ENCODE results near the gene ZBTB7C.
"Not testable (repeated sequence)": the region's sequence is repeated elsewhere in the genome, so short reads cannot be mapped to it uniquely, and the experiment has no call there.

Gene ZBTB7C

GRCh38 chr18:48442761-48443160 lies 33.6 kb upstream of the ZBTB7C start:
- no peaks in the 10 kb centered on the region for H3K27me3 ChIP-seq

GRCh38 chr18:48441405-48441881 lies 32.3 kb upstream of the ZBTB7C start:
- peak overlapping the region; percentile 58 for H3K27ac ChIP-seq
- TF ChIP-seq Cebpa-rat (IDR thresholded peaks at IDR 0.05), result no peak
- no peaks in the 10 kb centered on the region for H3K36me3 ChIP-seq
- H3K9me3 ChIP-seq, result no peaks in the 10 kb centered on the region
- no peaks in the 10 kb centered on the region for H4K20me1 ChIP-seq
- no peaks in the 10 kb centered on the region for H3K27me3 ChIP-seq
- H3K4me2 ChIP-seq, result peak overlapping the region; percentile 96
- peaks cover 37% of the 10 kb centered on the region for H3K4me1 ChIP-seq
- H3K4me3 ChIP-seq, result peak overlapping the region; percentile 59
- peak overlapping the region; percentile 63 for H3K9ac ChIP-seq

More at GRCh38 chr18:48442761-48443160, 33.6 kb upstream of the ZBTB7C start:
- Histone ChIP-seq H4K20me1 (no peaks in the 10 kb centered on the region), H3K36me3 (no peaks in the 10 kb centered on the region), H3K9ac (peak overlapping the region; percentile 63; the same call in 1 of the 2 replicates), H3K4me1 (peaks cover 37% of the 10 kb centered on the region), H3K4me3 (no peak overlapping the region), H3K9me3 (no peaks in the 10 kb centered on the region), H3K4me2 (peak overlapping the region; percentile 96), H3K27ac (peak overlapping the region; percentile 58; the same call in 1 of the 2 replicates)
- no peak for TF ChIP-seq Cebpa-rat (IDR thresholded peaks at IDR 0.05)

GRCh38 chr18:48440924-48441323 lies 31.7 kb upstream of the ZBTB7C start:
- Histone ChIP-seq H3K27ac (peak overlapping the region; percentile 58), H3K4me2 (peak overlapping the region; percentile 96), H3K9ac (peak overlapping the region; percentile 63), H3K4me1 (peaks cover 37% of the 10 kb centered on the region), H3K36me3 (no peaks in the 10 kb centered on the region), H3K27me3 (no peaks in the 10 kb centered on the region), H4K20me1 (no peaks in the 10 kb centered on the region), H3K9me3 (no peaks in the 10 kb centered on the region), H3K4me3 (peak overlapping the region; percentile 59)
- TF ChIP-seq Cebpa-rat (IDR thresholded peaks at IDR 0.05), result no peak

GRCh38 chr18:48436907-48437306 lies 27.7 kb upstream of the ZBTB7C start:
- TF ChIP-seq Cebpa-rat (IDR thresholded peaks at IDR 0.05), result no peak
- no peaks in the 10 kb centered on the region for H3K36me3 ChIP-seq
- H3K4me2 ChIP-seq, result no peak overlapping the region
- peaks cover 22% of the 10 kb centered on the region for H3K4me1 ChIP-seq
- no peaks in the 10 kb centered on the region for H3K27me3 ChIP-seq
- H3K9ac ChIP-seq, result no peak overlapping the region
- no peaks in the 10 kb centered on the region for H4K20me1 ChIP-seq
- no peak overlapping the region for H3K4me3 ChIP-seq
- no peak overlapping the region for H3K27ac ChIP-seq
- H3K9me3 ChIP-seq, result no peaks in the 10 kb centered on the region

DNA sequence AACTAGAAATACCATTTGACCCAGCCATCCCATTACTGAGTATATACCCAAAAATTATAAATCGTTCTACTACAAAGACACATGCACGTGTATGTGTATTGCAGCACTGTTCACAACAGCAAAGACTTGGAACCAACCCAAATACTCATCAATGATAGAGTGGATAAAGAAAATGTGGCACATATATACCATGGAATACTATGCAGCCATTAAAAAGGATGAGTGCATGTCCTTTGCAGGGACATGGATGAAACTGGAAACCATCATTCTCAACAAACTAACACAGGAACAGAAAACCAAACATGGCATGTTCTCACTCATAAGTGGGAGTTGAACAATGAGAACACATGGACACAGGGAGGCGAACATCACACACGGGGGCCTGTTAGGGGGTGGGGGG lies 25.2 kb upstream of the ZBTB7C start:
- not testable (repeated sequence) for H3K36me3 ChIP-seq, H3K4me3 ChIP-seq, H3K9me3 ChIP-seq, H4K20me1 ChIP-seq, H3K4me1 ChIP-seq, H3K27ac ChIP-seq, H3K4me2 ChIP-seq, H3K27me3 ChIP-seq, H3K9ac ChIP-seq

- no peaks in the 10 kb centered on the region for H3K36me3 ChIP-seq
- no peak overlapping the region for H3K9ac ChIP-seq
- no peaks in the 10 kb centered on the region for H3K9me3 ChIP-seq
- H3K4me1 ChIP-seq, result no peaks in the 10 kb centered on the region
- no peaks in the 10 kb centered on the region for H4K20me1 ChIP-seq
- H3K27ac ChIP-seq, result no peak overlapping the region
- no peak overlapping the region for H3K4me3 ChIP-seq
- H3K27me3 ChIP-seq, result no peaks in the 10 kb centered on the region
- TF ChIP-seq Cebpa-rat (IDR thresholded peaks at IDR 0.05), result no peak
- no peak overlapping the region for H3K4me2 ChIP-seq
These were observed 24.4 kb upstream of the ZBTB7C start for GRCh38 chr18:48433541-48433940.

DNA sequence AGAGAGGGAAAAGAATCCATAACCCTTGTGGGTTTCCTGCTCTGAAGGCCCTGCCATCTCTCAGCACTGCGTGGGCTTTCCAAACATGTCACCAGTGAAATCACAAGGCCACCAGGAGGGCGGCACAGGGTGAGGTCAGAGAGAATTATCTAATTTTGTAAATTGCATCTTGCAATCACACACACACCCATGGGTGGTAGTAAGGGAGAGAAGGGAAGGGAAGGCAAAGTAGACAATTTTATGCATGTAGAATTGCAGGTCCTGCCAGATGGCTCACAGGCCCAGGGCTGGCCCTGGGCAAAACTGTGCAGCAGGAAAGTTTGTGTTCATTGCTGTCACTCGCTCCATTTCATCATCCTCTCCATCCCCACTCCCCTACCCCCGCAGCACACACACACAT lies 21.0 kb upstream of the ZBTB7C start:
- H4K20me1 ChIP-seq, result no peaks in the 10 kb centered on the region
- H3K4me1 ChIP-seq, result no peaks in the 10 kb centered on the region
- no peaks in the 10 kb centered on the region for H3K9me3 ChIP-seq
- no peak overlapping the region for H3K9ac ChIP-seq
- no peaks in the 10 kb centered on the region for H3K27me3 ChIP-seq
- no peak overlapping the region for H3K4me2 ChIP-seq
- no peak for TF ChIP-seq Cebpa-rat (IDR thresholded peaks at IDR 0.05)
- no peaks in the 10 kb centered on the region for H3K36me3 ChIP-seq
- H3K27ac ChIP-seq, result no peak overlapping the region
- no peak overlapping the region for H3K4me3 ChIP-seq

- TF ChIP-seq Cebpa-rat (IDR thresholded peaks at IDR 0.05), result peak; percentile 44; the same call in 1 of the 2 replicates
- Histone ChIP-seq H3K9ac (no peak overlapping the region), H3K4me2 (no peak overlapping the region), H3K36me3 (no peaks in the 10 kb centered on the region), H3K27ac (no peak overlapping the region), H3K27me3 (no peaks in the 10 kb centered on the region), H4K20me1 (no peaks in the 10 kb centered on the region), H3K4me3 (no peak overlapping the region), H3K4me1 (no peaks in the 10 kb centered on the region), H3K9me3 (no peaks in the 10 kb centered on the region)
These were observed 19.4 kb upstream of the ZBTB7C start for GRCh38 chr18:48428475-48429177.

DNA sequence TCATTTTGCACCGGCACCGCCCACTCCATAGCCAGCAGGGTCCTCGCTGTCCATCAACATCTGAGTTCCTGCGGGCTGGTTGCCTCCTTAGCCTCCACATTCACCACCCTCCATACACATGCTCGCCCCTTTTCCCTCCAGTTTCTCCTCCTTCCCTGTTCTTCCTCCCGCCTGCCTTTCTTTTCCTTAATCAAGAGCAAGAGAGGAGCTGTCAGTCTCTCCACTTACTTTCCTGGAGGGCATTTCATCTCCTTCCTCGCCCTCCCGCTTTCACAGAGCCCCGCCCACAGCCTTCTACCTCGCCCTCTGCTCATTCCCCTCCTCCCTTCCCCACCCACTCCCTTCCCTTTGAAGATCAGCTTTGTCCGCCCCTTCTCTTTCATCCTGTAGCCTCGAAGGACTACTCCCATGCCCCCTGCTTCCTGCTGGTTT lies 13.8 kb upstream of the ZBTB7C start:
- H3K4me1 ChIP-seq, result peaks cover 9% of the 10 kb centered on the region
- no peak overlapping the region for H3K4me2 ChIP-seq
- peaks cover 5% of the 10 kb centered on the region; the same call in 1 of the 2 replicates for H3K9me3 ChIP-seq
- H3K36me3 ChIP-seq, result no peaks in the 10 kb centered on the region
- no peak overlapping the region for H3K9ac ChIP-seq
- no peaks in the 10 kb centered on the region for H3K27me3 ChIP-seq
- no peak overlapping the region for H3K27ac ChIP-seq
- no peak for TF ChIP-seq Cebpa-rat (IDR thresholded peaks at IDR 0.05)
- no peaks in the 10 kb centered on the region for H4K20me1 ChIP-seq
- H3K4me3 ChIP-seq, result no peak overlapping the region

GRCh38 chr18:48419277-48420022 lies 10.3 kb upstream of the ZBTB7C start:
- H4K20me1 ChIP-seq, result no peaks in the 10 kb centered on the region
- H3K27ac ChIP-seq, result no peak overlapping the region
- TF ChIP-seq Cebpa-rat (IDR thresholded peaks at IDR 0.05), result no peak
- H3K36me3 ChIP-seq, result no peaks in the 10 kb centered on the region
- H3K4me2 ChIP-seq, result peak overlapping the region; percentile 49
- no peaks in the 10 kb centered on the region for H3K27me3 ChIP-seq
- no peak overlapping the region for H3K4me3 ChIP-seq
- H3K9ac ChIP-seq, result no peak overlapping the region
- H3K4me1 ChIP-seq, result peaks cover 9% of the 10 kb centered on the region
- H3K9me3 ChIP-seq, result peaks cover 5% of the 10 kb centered on the region; the same call in 1 of the 2 replicates
